Measurements from ENCODE around the gene GPNMB. TPM values are rescaled to one million over a fixed set of nuclear protein-coding genes. Genes with fewer than 3 reads are reported as not detected.

Gene GPNMB
- total RNA-seq, 1 experiment from 2014 or later: 1.2 TPM

GRCh38 chr7:23272275-23272674 is 25.7 kb downstream of the GPNMB start:
- Mint-ChIP-seq H3K4me1 (peaks cover 8 to 11% of the 10 kb centered on the region in 2 experiments), H3K9me3 (no peaks in the 10 kb centered on the region), H3K27me3 (ENCODE audit: low read depth) (peaks cover 4% of the 10 kb centered on the region), H3K36me3 (ENCODE audit: insufficient read depth in 1 of 3, low read depth in 3 of 3) (no peaks in the 10 kb centered on the region), H3K4me3 (no peak overlapping the region), H3K27ac (no peak overlapping the region)
- Histone ChIP-seq H3K56ac (ENCODE audit: insufficient read length, low read depth, low read length) (no peak overlapping the region), H4K5ac (ENCODE audit: insufficient read length, low read depth, low read length) (no peak overlapping the region), H4K20me1 (ENCODE audit: control insufficient read depth, insufficient read depth, insufficient read length) (no peaks in the 10 kb centered on the region), H3K4me1 (ENCODE audit: insufficient read depth, low read length) (no peaks in the 10 kb centered on the region), H3K9ac (ENCODE audit: extremely low read depth, insufficient read length, low read length) (no peak overlapping the region), H3T11ph (ENCODE audit: low read length) (no peak overlapping the region), H2BK5ac (ENCODE audit: insufficient read length, low read length) (no peak overlapping the region), H2BK120ac (ENCODE audit: low read depth, low read length, poor library complexity, severe bottlenecking) (no peak overlapping the region), H3K23ac (ENCODE audit: insufficient read length, low read depth, low read length) (no peak overlapping the region), H3K23me2 (ENCODE audit: insufficient read length, low read depth, low read length, poor library complexity, severe bottlenecking) (no peaks in the 10 kb centered on the region), H2AFZ (ENCODE audit: low read length) (no peak overlapping the region), H4K8ac (replicated peaks; ENCODE audit: insufficient read length, low read depth, low read length) (no peak overlapping the region), H3K79me2 (ENCODE audit: insufficient read depth, low read length) (no peaks in the 10 kb centered on the region), H3K27me3 (ENCODE audit: insufficient read depth, low read length) (no peaks in the 10 kb centered on the region), H3K27ac (ENCODE audit: insufficient read length, low read depth, low read length) (no peak overlapping the region), H2AK5ac (ENCODE audit: insufficient read length, low read length) (no peak overlapping the region), H3K14ac (ENCODE audit: insufficient read depth, low read length) (no peak overlapping the region), H4K91ac (ENCODE audit: insufficient read length, low read depth, low read length) (no peak overlapping the region), H3K9me3 (ENCODE audit: control insufficient read depth, low read depth, low read length) (no peaks in the 10 kb centered on the region), H2BK15ac (ENCODE audit: low read depth, low read length) (no peak overlapping the region), H2BK20ac (ENCODE audit: low read depth, low read length, poor library complexity, severe bottlenecking) (no peak overlapping the region), H3K18ac (ENCODE audit: insufficient read length, low read depth, low read length) (no peak overlapping the region), H3K4me2 (ENCODE audit: insufficient read depth, insufficient read length, low read length) (no peak overlapping the region), H3K4ac (ENCODE audit: low read depth, low read length) (no peak overlapping the region), H2BK12ac (ENCODE audit: insufficient read length, low read depth, low read length) (no peak overlapping the region), H3K79me1 (ENCODE audit: insufficient read depth, low read depth, low read length, poor library complexity, severe bottlenecking) (no peaks in the 10 kb centered on the region)
- no peak for TF ChIP-seq CTCF (conservative IDR thresholded peaks at IDR 0.05)
- DNase-seq: no peak
- WGBS (ENCODE audit: extremely low coverage, insufficient read length, low lambda C conversion rate): no CpG with 5 or more reads among the region's 2 CpGs
